ENCODE data around the gene EPHA4. TPM values are rescaled to one million over a fixed set of nuclear protein-coding genes. Genes with fewer than 3 reads are reported as not detected.

Gene EPHA4
- polyA plus RNA-seq, 1 donor (not counting 4 experiments of a cell fraction or from before 2014, with no cell fraction given) = 9.0 TPM

GRCh38 chr2:221429741-221430491, 142.2 kb downstream of the EPHA4 start:
- no peaks in the 10 kb centered on the region for H3K36me3 ChIP-seq (ENCODE audit: control insufficient read depth in 2 of 2, extremely low read depth in 1 of 2, insufficient read depth in 2 of 2, low read length in 2 of 2)
- H3K9ac ChIP-seq (ENCODE audit: control insufficient read depth, extremely low read depth, insufficient read depth, low read length) = no peak overlapping the region
- H4K20me1 ChIP-seq (ENCODE audit: control insufficient read depth, extremely low read depth, insufficient read depth, low read length) = no peaks in the 10 kb centered on the region
- H3K27me3 ChIP-seq (ENCODE audit: control insufficient read depth, extremely low read depth, insufficient read depth, low read length) = no peaks in the 10 kb centered on the region
- TF ChIP-seq CTCF (optimal IDR thresholded peaks at IDR 0.05 in 1 of 3, IDR thresholded peaks at IDR 0.05 in 1 of 3, conservative IDR thresholded peaks at IDR 0.05 in 1 of 3; ENCODE audit: extremely low read depth in 1 of 3, insufficient read depth in 2 of 3, low read length in 3 of 3) = no peak
- no peak for TF ChIP-seq EZH2 (IDR thresholded peaks at IDR 0.05; ENCODE audit: low read length)
- no peak overlapping the region for H3K4me3 ChIP-seq (ENCODE audit: control insufficient read depth in 2 of 3, extremely low read depth in 1 of 3, insufficient read depth in 2 of 3, low read depth in 1 of 3, low read length in 3 of 3)
- peak overlapping the region; percentile 11 for H3K4me2 ChIP-seq (ENCODE audit: control insufficient read depth, extremely low read depth, insufficient read depth, low read depth, low read length)
- DNase-seq (ENCODE audit: low read depth, low spot score) = no peak
- H3K79me2 ChIP-seq (ENCODE audit: control insufficient read depth, insufficient read depth, low read length) = no peaks in the 10 kb centered on the region
- FAIRE-seq = no peak
- no peaks in the 10 kb centered on the region for H3K9me1 ChIP-seq (ENCODE audit: control insufficient read depth, extremely low read depth, insufficient read depth, low read length)
- H2AFZ ChIP-seq (ENCODE audit: control insufficient read depth, low read length) = peak overlapping the region; percentile 24
- H3K4me1 ChIP-seq (ENCODE audit: control insufficient read depth, extremely low read depth, insufficient read depth, low read length) = peaks cover 14% of the 10 kb centered on the region
- H3K9me3 ChIP-seq (ENCODE audit: control insufficient read depth, low read depth, low read length) = no peaks in the 10 kb centered on the region
- dilution Hi-C loops (cut with MboI; ENCODE audit: extremely low pct_ligation_motif_present, low sequenced_read_pairs) = no loop called here
- H3K27ac ChIP-seq (ENCODE audit: control insufficient read depth, insufficient read depth, low read length) = no peak overlapping the region

GRCh38 chr2:221428896-221429295, 143.2 kb downstream of the EPHA4 start:
- H3K36me3 ChIP-seq (ENCODE audit: control insufficient read depth in 2 of 2, extremely low read depth in 1 of 2, insufficient read depth in 2 of 2, low read length in 2 of 2) = no peaks in the 10 kb centered on the region
- TF ChIP-seq CTCF (optimal IDR thresholded peaks at IDR 0.05 in 1 of 3, IDR thresholded peaks at IDR 0.05 in 1 of 3, conservative IDR thresholded peaks at IDR 0.05 in 1 of 3; ENCODE audit: extremely low read depth in 1 of 3, insufficient read depth in 2 of 3, low read length in 3 of 3) (no peak), EZH2 (IDR thresholded peaks at IDR 0.05; ENCODE audit: low read length) (no peak)

More at GRCh38 chr2:221428896-221429295, 143.2 kb downstream of the EPHA4 start:
- Histone ChIP-seq H3K4me2 (ENCODE audit: control insufficient read depth, extremely low read depth, insufficient read depth, low read depth, low read length) (no peak overlapping the region), H4K20me1 (ENCODE audit: control insufficient read depth, extremely low read depth, insufficient read depth, low read length) (no peaks in the 10 kb centered on the region), H3K79me2 (ENCODE audit: control insufficient read depth, insufficient read depth, low read length) (no peaks in the 10 kb centered on the region), H3K27ac (ENCODE audit: control insufficient read depth, insufficient read depth, low read length) (no peak overlapping the region), H3K9me1 (ENCODE audit: control insufficient read depth, extremely low read depth, insufficient read depth, low read length) (no peaks in the 10 kb centered on the region), H3K27me3 (ENCODE audit: control insufficient read depth, extremely low read depth, insufficient read depth, low read length) (no peaks in the 10 kb centered on the region), H2AFZ (ENCODE audit: control insufficient read depth, low read length) (no peak overlapping the region), H3K4me3 (ENCODE audit: control insufficient read depth in 2 of 3, extremely low read depth in 1 of 3, insufficient read depth in 2 of 3, low read depth in 1 of 3, low read length in 3 of 3) (no peak overlapping the region), H3K4me1 (ENCODE audit: control insufficient read depth, extremely low read depth, insufficient read depth, low read length) (peaks cover 11% of the 10 kb centered on the region), H3K9ac (ENCODE audit: control insufficient read depth, extremely low read depth, insufficient read depth, low read length) (no peak overlapping the region), H3K9me3 (ENCODE audit: control insufficient read depth, low read depth, low read length) (no peaks in the 10 kb centered on the region)
- dilution Hi-C loops (cut with MboI; ENCODE audit: extremely low pct_ligation_motif_present, low sequenced_read_pairs) = no loop called here
- FAIRE-seq = no peak
- DNase-seq (ENCODE audit: low read depth, low spot score) = no peak

Data from keratinocyte (primary cell).